ENCODE measurements around the gene MYO5B.
"Not testable (repeated sequence)": the region's sequence is repeated elsewhere in the genome, so short reads cannot be mapped to it uniquely, and the experiment has no call there.

MYO5B gene

GRCh38 chr18:49817947-49818346 lies 377.0 kb downstream of the MYO5B start:
- in situ Hi-C loops (cut with HindIII; ENCODE audit: low pct_ligation_motif_present, low pct_unique_long_range_greater_than_20kb, low sequenced_read_pairs) = no loop called here
- DNase-seq = no peak

- in situ Hi-C loops (cut with HindIII; ENCODE audit: low pct_ligation_motif_present, low pct_unique_long_range_greater_than_20kb, low sequenced_read_pairs) = no loop called here
- DNase-seq = no peak
These were observed 379.0 kb downstream of the MYO5B start for GRCh38 chr18:49815927-49816326.

GRCh38 chr18:49814147-49814499 lies 380.8 kb downstream of the MYO5B start:
- peak; percentile 37 for DNase-seq
- in situ Hi-C loops (cut with HindIII; ENCODE audit: low pct_ligation_motif_present, low pct_unique_long_range_greater_than_20kb, low sequenced_read_pairs) = no loop called here

GRCh38 chr18:49813319-49814146 lies 381.4 kb downstream of the MYO5B start, which contains the start of gene ACAA2:
ACAA2 (minus strand) TSS chr18:49813533; CDS start chr18:49813484, 49 bp downstream.
- in situ Hi-C loops (cut with HindIII; ENCODE audit: low pct_ligation_motif_present, low pct_unique_long_range_greater_than_20kb, low sequenced_read_pairs) = no loop called here
- DNase-seq = peak; percentile 61

- in situ Hi-C loops (cut with HindIII; ENCODE audit: low pct_ligation_motif_present, low pct_unique_long_range_greater_than_20kb, low sequenced_read_pairs) = no loop called here
- DNase-seq = peak; percentile 3
These were observed 382.0 kb downstream of the MYO5B start for GRCh38 chr18:49813069-49813318.

- in situ Hi-C loops (cut with HindIII; ENCODE audit: low pct_ligation_motif_present, low pct_unique_long_range_greater_than_20kb, low sequenced_read_pairs) = no loop called here
These were observed 382.5 kb downstream of the MYO5B start for GRCh38 chr18:49812286-49813068.

GRCh38 chr18:49811151-49811938 lies 383.6 kb downstream of the MYO5B start:
- no peak for DNase-seq

More at GRCh38 chr18:49812286-49813068, 382.5 kb downstream of the MYO5B start:
- DNase-seq = no peak

GRCh38 chr18:49808553-49809191 lies 386.3 kb downstream of the MYO5B start:
- DNase-seq; in situ Hi-C loops (cut with HindIII; ENCODE audit: low pct_ligation_motif_present, low pct_unique_long_range_greater_than_20kb, low sequenced_read_pairs): not testable (repeated sequence)

More at GRCh38 chr18:49811151-49811938, 383.6 kb downstream of the MYO5B start:
- in situ Hi-C loops (cut with HindIII; ENCODE audit: low pct_ligation_motif_present, low pct_unique_long_range_greater_than_20kb, low sequenced_read_pairs) = no loop called here

- DNase-seq = no peak
- in situ Hi-C loops (cut with HindIII; ENCODE audit: low pct_ligation_motif_present, low pct_unique_long_range_greater_than_20kb, low sequenced_read_pairs) = no loop called here
These were observed 390.9 kb downstream of the MYO5B start for GRCh38 chr18:49804096-49804495.

- in situ Hi-C loops (cut with HindIII; ENCODE audit: low pct_ligation_motif_present, low pct_unique_long_range_greater_than_20kb, low sequenced_read_pairs) = no loop called here
These were observed 392.3 kb downstream of the MYO5B start for GRCh38 chr18:49802623-49803022.

GRCh38 chr18:49800491-49800890 lies 394.5 kb downstream of the MYO5B start:
- DNase-seq; in situ Hi-C loops (cut with HindIII; ENCODE audit: low pct_ligation_motif_present, low pct_unique_long_range_greater_than_20kb, low sequenced_read_pairs): not testable (repeated sequence)

More at GRCh38 chr18:49802623-49803022, 392.3 kb downstream of the MYO5B start:
- DNase-seq = no peak

- in situ Hi-C loops (cut with HindIII; ENCODE audit: low pct_ligation_motif_present, low pct_unique_long_range_greater_than_20kb, low sequenced_read_pairs) = not testable (repeated sequence)
These were observed 395.1 kb downstream of the MYO5B start for GRCh38 chr18:49799806-49800205.

GRCh38 chr18:49798001-49798400 lies 396.9 kb downstream of the MYO5B start:
- DNase-seq = no peak
- in situ Hi-C loops (cut with HindIII; ENCODE audit: low pct_ligation_motif_present, low pct_unique_long_range_greater_than_20kb, low sequenced_read_pairs) = no loop called here

More at GRCh38 chr18:49799806-49800205, 395.1 kb downstream of the MYO5B start:
- DNase-seq = not testable (repeated sequence)

- DNase-seq = no peak
- in situ Hi-C loops (cut with HindIII; ENCODE audit: low pct_ligation_motif_present, low pct_unique_long_range_greater_than_20kb, low sequenced_read_pairs) = no loop called here
These were observed 399.1 kb downstream of the MYO5B start for GRCh38 chr18:49795612-49796552.

GRCh38 chr18:49794743-49795142 lies 400.2 kb downstream of the MYO5B start:
- no peak for DNase-seq
- in situ Hi-C loops (cut with HindIII; ENCODE audit: low pct_ligation_motif_present, low pct_unique_long_range_greater_than_20kb, low sequenced_read_pairs) = no loop called here

GRCh38 chr18:49789560-49790134 lies 405.3 kb downstream of the MYO5B start:
- DNase-seq; in situ Hi-C loops (cut with HindIII; ENCODE audit: low pct_ligation_motif_present, low pct_unique_long_range_greater_than_20kb, low sequenced_read_pairs): not testable (repeated sequence)

- in situ Hi-C loops (cut with HindIII; ENCODE audit: low pct_ligation_motif_present, low pct_unique_long_range_greater_than_20kb, low sequenced_read_pairs) = no loop called here
- DNase-seq = peak; percentile 22
These were observed 406.5 kb downstream of the MYO5B start for GRCh38 chr18:49788327-49788898.
